Tibial nerve (tissue), 4 donors: ENCODE data around the gene FYTTD1. TPM values are rescaled to one million over a fixed set of nuclear protein-coding genes. Genes with fewer than 3 reads are reported as not detected.
"Not testable (repeated sequence)": the region's sequence is repeated elsewhere in the genome, so short reads cannot be mapped to it uniquely, and the experiment has no call there.

Source experiments
- DNase-seq, 2 donors: peaks; one replicate each; pipeline ENCODE4 v3.0.0-alpha.2; 2019; ENCODE audit warnings: low spot score in 2 of 2
- H3K27ac ChIP-seq, 4 donors: fragments of 200-600 bp; sonication (generic) in 3 of 4; one replicate each; pipeline ENCODE4 v1.5.1; 2017 to 2019; ENCODE audit warnings: mild to moderate bottlenecking in 1 of 4
- H3K27me3 ChIP-seq, 2 donors: fragments of 200-600 bp; sonication (generic) in 1 of 2; one replicate each; pipeline versions ENCODE4 v1.5.1 to v1.6.0; 2017 to 2019
- H3K36me3 ChIP-seq, 3 donors: fragments of 200-600 bp; sonication (generic); one replicate each; pipeline ENCODE4 v1.5.1; 2018 to 2019
- H3K4me1 ChIP-seq, 4 donors: fragments of 200-600 bp; sonication (generic) in 3 of 4; one replicate each; pipeline ENCODE4 v1.5.1; 2017 to 2019
- H3K4me3 ChIP-seq, 4 donors: fragments of 200-600 bp; sonication (generic) in 3 of 4; one replicate each; pipeline ENCODE4 v1.5.1; 2017 to 2019; ENCODE audit warnings: mild to moderate bottlenecking in 1 of 4, moderate library complexity in 1 of 4
- H3K9me3 ChIP-seq, 4 donors: fragments of 200-600 bp; sonication (generic) in 3 of 4; one replicate each; pipeline ENCODE4 v1.5.1; 2017 to 2019
- CTCF ChIP-seq, 5 experiments: fragments of 200-600 bp in 3 of 5; fragments of 450-650 bp in 2 of 5; sonication (generic) in 3 of 5; IDR thresholded peaks; one replicate each; pipeline ENCODE4 v1.5.1; 2016 to 2019; ENCODE audit warnings: antibody characterized with exemption in 5 of 5, mild to moderate bottlenecking in 3 of 5, moderate library complexity in 2 of 5
- EP300 ChIP-seq, 2 donors: sonication (generic); formaldehyde crosslinking; IDR thresholded peaks; one replicate each; pipeline ENCODE4 v1.6.1; 2017; ENCODE audit warnings: antibody characterized with exemption in 2 of 2, mild to moderate bottlenecking in 1 of 2
- POLR2A ChIP-seq, 2 donors: fragments of 450-650 bp; IDR thresholded peaks; one replicate each; pipeline ENCODE4 v1.6.1; 2017; ENCODE audit warnings: antibody characterized with exemption in 2 of 2, mild to moderate bottlenecking in 2 of 2, moderate library complexity in 2 of 2
- WGBS, 2 donors: methylation state at CpG; one replicate each; pipeline ENCODE4 v1.1.5; 2018; 5-methylcytosine and 5-hydroxymethylcytosine counted together
- total RNA-seq, 4 donors: library from RNA; depleted of rRNA; stranded (reverse); fragments of >200 nt; gene quantifications; one replicate each; pipeline ENCODE4 v1.1.0, GENCODE V29; 2016

The FYTTD1 gene
- total RNA-seq, 4 donors from 2014 or later = 27.2 to 48.6 (median 41.2) TPM

GRCh38 chr3:197722734-197723133, 26.9 kb upstream of the FYTTD1 start:
- peaks cover 0 to 9% (median 2%) of the 10 kb centered on the region in 4 donors for H3K9me3 ChIP-seq
- H3K27ac ChIP-seq = no peak overlapping the region
- H3K27me3 ChIP-seq = no peaks in the 10 kb centered on the region
- 93 to 94% methylated on average over 2 of the region's 2 CpGs for WGBS, 2 donors
- peaks cover 0 to 14% (median 0%) of the 10 kb centered on the region in 3 donors for H3K36me3 ChIP-seq
- H3K4me1 ChIP-seq = no peaks in the 10 kb centered on the region
- H3K4me3 ChIP-seq = no peak overlapping the region
- TF ChIP-seq POLR2A (IDR thresholded peaks at IDR 0.05) (no peak), EP300 (IDR thresholded peaks at IDR 0.05) (no peak), CTCF (IDR thresholded peaks at IDR 0.05) (no peak)
- DNase-seq = no peak

- H3K4me3 ChIP-seq, H3K27me3 ChIP-seq, DNase-seq, H3K27ac ChIP-seq, H3K36me3 ChIP-seq, H3K9me3 ChIP-seq: not testable (repeated sequence)
- WGBS, 2 donors = 92 to 97% methylated on average over 3 of the region's 3 CpGs
- H3K4me1 ChIP-seq = peaks cover 0 to 10% (median 0%) of the 10 kb centered on the region in 4 donors
These were observed 21.8 kb upstream of the FYTTD1 start for GRCh38 chr3:197727878-197728277.

- 76 to 88% methylated on average over 8 of the region's 8 CpGs for WGBS, 2 donors
- peaks cover 0 to 3% (median 0%) of the 10 kb centered on the region in 3 donors for H3K36me3 ChIP-seq
- no peaks in the 10 kb centered on the region for H3K27me3 ChIP-seq
- peaks cover 0 to 13% (median 0%) of the 10 kb centered on the region in 4 donors for H3K4me1 ChIP-seq
- no peak for TF ChIP-seq CTCF (IDR thresholded peaks at IDR 0.05)
- DNase-seq = no peak
- H3K9me3 ChIP-seq = no peaks in the 10 kb centered on the region
- H3K4me3 ChIP-seq = no peak overlapping the region
- no peak overlapping the region for H3K27ac ChIP-seq
These were observed 21.2 kb upstream of the FYTTD1 start for GRCh38 chr3:197728487-197728886.

- TF ChIP-seq POLR2A (IDR thresholded peaks at IDR 0.05) = no peak
- TF ChIP-seq EP300 (IDR thresholded peaks at IDR 0.05) = no peak
- no peak for TF ChIP-seq CTCF (IDR thresholded peaks at IDR 0.05)
- Histone ChIP-seq H3K9me3 (no peaks in the 10 kb centered on the region), H3K36me3 (peaks cover 0 to 6% (median 0%) of the 10 kb centered on the region in 3 donors), H3K4me1 (peaks cover 0 to 28% (median 5%) of the 10 kb centered on the region in 4 donors), H3K4me3 (no peak overlapping the region), H3K27ac (no peak overlapping the region), H3K27me3 (no peaks in the 10 kb centered on the region)
- no peak for DNase-seq
- 53 to 61% methylated on average over 2 of the region's 2 CpGs for WGBS, 2 donors
These were observed 19.5 kb upstream of the FYTTD1 start for GRCh38 chr3:197730200-197730599.

GRCh38 chr3:197730770-197731169, 18.9 kb upstream of the FYTTD1 start:
- H3K36me3 ChIP-seq, H3K4me3 ChIP-seq, H3K9me3 ChIP-seq, DNase-seq, H3K27me3 ChIP-seq, H3K27ac ChIP-seq: not testable (repeated sequence)
- 73 to 87% methylated on average over 3 to 5 of the region's 5 CpGs for WGBS, 2 donors
- H3K4me1 ChIP-seq = peaks cover 0 to 34% (median 10%) of the 10 kb centered on the region in 4 donors

GRCh38 chr3:197731483-197731882, 18.2 kb upstream of the FYTTD1 start:
- not testable (repeated sequence) for H3K9me3 ChIP-seq, H3K27me3 ChIP-seq, H3K36me3 ChIP-seq, H3K27ac ChIP-seq, DNase-seq, H3K4me3 ChIP-seq
- WGBS, 2 donors = 95% methylated on average over 15 to 16 of the region's 27 CpGs
- peaks cover 0 to 38% (median 12%) of the 10 kb centered on the region in 4 donors for H3K4me1 ChIP-seq

GRCh38 chr3:197733042-197733441, 16.6 kb upstream of the FYTTD1 start:
- no peaks in the 10 kb centered on the region for H3K9me3 ChIP-seq
- H3K4me3 ChIP-seq = no peak overlapping the region
- TF ChIP-seq EP300 (IDR thresholded peaks at IDR 0.05) = no peak
- TF ChIP-seq POLR2A (IDR thresholded peaks at IDR 0.05) = no peak
- TF ChIP-seq CTCF (IDR thresholded peaks at IDR 0.05) = no peak
- H3K27me3 ChIP-seq = no peaks in the 10 kb centered on the region
- DNase-seq = no peak
- peaks cover 0 to 46% (median 12%) of the 10 kb centered on the region in 4 donors for H3K4me1 ChIP-seq
- 88 to 90% methylated on average over 4 of the region's 4 CpGs for WGBS, 2 donors
- no peak overlapping the region for H3K27ac ChIP-seq
- H3K36me3 ChIP-seq = peaks cover 0 to 6% (median 0%) of the 10 kb centered on the region in 3 donors
